Activated T-helper 2 cell treated with anti-CD3 and anti-CD28 coated beads, Interferon-gamma antibody, Interleukin-2, Interleukin-4, amounts not matched to agents 10 μg/mL and 5 μg/mL and 100 μg/mL, durations not matched to agents 14 hours and 24 hours and 36 hours (primary cell): ENCODE results near the gene AFP. TPM values are rescaled to one million over a fixed set of nuclear protein-coding genes. Genes with fewer than 3 reads are reported as not detected.

Experiments
- DNase-seq: peaks from one replicate; pipeline ENCODE4 v3.0.0; 2021; ENCODE audit warnings: low spot score
- H3K27ac Mint-ChIP-seq: one replicate; pipeline ENCODE4 v1.8.0; 2021; ENCODE audit warnings: mixed read lengths
- H3K27me3 Mint-ChIP-seq: one replicate; pipeline ENCODE4 v1.8.0; 2021; ENCODE audit warnings: low read depth, mixed read lengths
- H3K36me3 Mint-ChIP-seq: one replicate; pipeline ENCODE4 v1.8.0; 2021; ENCODE audit warnings: low read depth, mixed read lengths
- H3K4me1 Mint-ChIP-seq: one replicate; pipeline ENCODE4 v1.8.0; 2021; ENCODE audit warnings: low read depth, mixed read lengths
- H3K4me3 Mint-ChIP-seq: one replicate; pipeline ENCODE4 v1.8.0; 2021; ENCODE audit warnings: low read depth, mild to moderate bottlenecking, moderate library complexity, mixed read lengths
- H3K9me3 Mint-ChIP-seq: one replicate; pipeline ENCODE4 v1.8.0; 2021; ENCODE audit warnings: mixed read lengths
- intact Hi-C: fragments of 100-400 bp; cut with micrococcal nuclease; formaldehyde crosslinking; loops from one replicate; pipeline ENCODE4 v1.15.1; 2023
- total RNA-seq: library from RNA; stranded (reverse); gene quantifications from 2 replicates; pipeline ENCODE4 v1.2.3, GENCODE V29; 2022

Gene AFP
- total RNA-seq, 1 donor from 2014 or later: not detected

GRCh38 chr4:73434311-73434710 is 1.7 kb upstream of the AFP start:
- Mint-ChIP-seq H3K27me3 (peaks cover 2% of the 10 kb centered on the region), H3K4me1 (no peaks in the 10 kb centered on the region), H3K9me3 (no peaks in the 10 kb centered on the region), H3K36me3 (no peaks in the 10 kb centered on the region), H3K4me3 (no peak overlapping the region), H3K27ac (no peak overlapping the region)
- intact Hi-C loops: no loop called here
- no peak for DNase-seq

GRCh38 chr4:73436674-73437557 is 895 bp downstream of the AFP start:
- Mint-ChIP-seq H3K27me3 (peaks cover 2% of the 10 kb centered on the region), H3K36me3 (no peaks in the 10 kb centered on the region), H3K9me3 (no peaks in the 10 kb centered on the region), H3K27ac (no peak overlapping the region), H3K4me1 (no peaks in the 10 kb centered on the region), H3K4me3 (no peak overlapping the region)
- no peak for DNase-seq
- intact Hi-C loops: no loop called here

DNA sequence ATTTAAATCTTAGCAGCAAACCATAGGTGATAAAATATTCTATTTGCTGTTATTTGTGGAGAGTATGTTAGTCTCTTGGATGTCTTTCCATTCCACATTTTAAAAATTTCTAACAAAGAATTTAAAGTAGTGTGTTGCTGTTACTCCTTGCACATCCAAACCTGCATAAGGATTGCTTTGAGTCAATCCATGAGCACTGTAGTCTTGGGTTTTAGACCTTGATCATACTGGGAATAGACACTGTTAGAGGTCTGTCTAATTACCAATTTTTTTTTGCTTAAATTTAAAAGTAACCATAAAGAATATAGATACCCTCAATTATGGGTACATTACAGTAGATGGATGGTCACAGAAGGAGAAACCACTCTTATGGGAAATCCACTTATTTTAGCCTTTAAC is 1.5 kb downstream of the AFP start:
- Mint-ChIP-seq H3K9me3 (no peaks in the 10 kb centered on the region), H3K4me1 (no peaks in the 10 kb centered on the region), H3K27ac (no peak overlapping the region), H3K4me3 (no peak overlapping the region), H3K36me3 (no peaks in the 10 kb centered on the region), H3K27me3 (peaks cover 6% of the 10 kb centered on the region)
- no peak for DNase-seq
- intact Hi-C loops: no loop called here

DNA sequence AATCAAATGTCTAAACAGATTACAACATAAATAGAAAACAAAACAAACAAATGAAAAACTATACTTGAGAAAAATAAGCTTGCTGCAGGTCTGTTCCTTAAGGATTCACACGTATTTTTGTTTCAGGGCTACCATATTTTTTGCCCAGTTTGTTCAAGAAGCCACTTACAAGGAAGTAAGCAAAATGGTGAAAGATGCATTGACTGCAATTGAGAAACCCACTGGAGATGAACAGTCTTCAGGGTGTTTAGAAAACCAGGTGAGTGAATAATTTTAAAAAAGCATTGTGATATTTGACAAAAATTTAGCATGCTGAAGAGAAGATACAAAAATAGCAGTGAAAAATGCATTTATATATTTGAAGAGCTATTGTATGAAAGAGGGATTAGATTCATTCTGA is 2.0 kb downstream of the AFP start:
- Mint-ChIP-seq H3K27me3 (peaks cover 7% of the 10 kb centered on the region), H3K27ac (no peak overlapping the region), H3K36me3 (no peaks in the 10 kb centered on the region), H3K9me3 (no peaks in the 10 kb centered on the region), H3K4me3 (no peak overlapping the region), H3K4me1 (no peaks in the 10 kb centered on the region)
- intact Hi-C loops: no loop called here
- no peak for DNase-seq

DNA sequence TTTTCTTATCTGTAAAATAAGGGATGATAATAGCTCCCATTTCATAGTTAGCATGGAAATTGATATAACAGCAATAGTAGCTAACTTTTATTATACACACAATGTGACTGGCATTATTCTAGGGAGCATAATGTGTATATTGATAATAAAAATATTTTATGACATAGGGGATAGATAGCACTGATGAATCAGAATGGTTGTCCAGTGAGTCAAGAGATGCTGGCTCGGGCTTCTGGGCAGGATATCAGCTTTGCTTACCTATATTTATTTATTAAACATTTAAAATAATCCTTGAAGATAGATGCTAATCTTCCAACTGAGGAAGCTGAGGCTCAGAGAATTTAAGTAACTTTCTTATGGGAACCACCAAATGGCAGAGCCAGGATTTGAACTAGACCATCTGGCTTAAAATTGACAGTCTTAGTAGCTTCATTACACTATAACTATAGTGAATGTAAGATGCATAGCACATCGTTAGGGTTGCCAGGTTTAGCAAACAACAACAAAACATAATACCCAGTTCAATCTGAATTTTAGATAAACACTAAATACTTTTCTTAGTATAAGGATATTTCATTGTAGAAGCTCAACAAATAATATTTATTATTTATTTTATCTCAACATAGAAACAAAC is 2.7 kb downstream of the AFP start:
- Mint-ChIP-seq H3K9me3 (no peaks in the 10 kb centered on the region), H3K4me3 (no peak overlapping the region), H3K27ac (no peak overlapping the region), H3K27me3 (peaks cover 7% of the 10 kb centered on the region), H3K4me1 (no peaks in the 10 kb centered on the region), H3K36me3 (no peaks in the 10 kb centered on the region)
- intact Hi-C loops: no loop called here
- no peak for DNase-seq

DNA sequence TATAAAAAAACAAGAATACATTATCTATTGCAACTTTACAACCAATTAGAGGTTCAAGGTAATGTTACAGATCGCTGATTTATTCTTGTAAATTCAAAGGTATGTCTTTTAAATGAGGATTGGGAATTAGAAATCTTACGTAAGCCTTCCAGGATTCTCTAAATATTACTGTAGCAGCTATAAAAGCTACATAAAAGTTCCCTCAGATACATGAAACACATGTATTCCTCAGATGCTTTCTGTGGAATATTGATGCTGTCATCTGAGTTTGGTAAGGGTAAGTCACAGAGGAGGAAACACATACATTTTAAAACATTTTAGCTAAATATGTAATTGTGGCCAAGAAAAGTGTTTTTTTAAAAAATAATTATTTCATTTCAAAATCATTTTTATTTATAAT is 3.4 kb downstream of the AFP start:
- Mint-ChIP-seq H3K36me3 (no peaks in the 10 kb centered on the region), H3K4me3 (no peak overlapping the region), H3K27ac (no peak overlapping the region), H3K4me1 (no peaks in the 10 kb centered on the region), H3K27me3 (peaks cover 7% of the 10 kb centered on the region), H3K9me3 (no peaks in the 10 kb centered on the region)
- intact Hi-C loops: no loop called here
- DNase-seq: no peak

GRCh38 chr4:73439991-73440390 is 4.0 kb downstream of the AFP start:
- Mint-ChIP-seq H3K4me1 (no peaks in the 10 kb centered on the region), H3K36me3 (no peaks in the 10 kb centered on the region), H3K27me3 (peaks cover 7% of the 10 kb centered on the region), H3K27ac (no peak overlapping the region), H3K9me3 (no peaks in the 10 kb centered on the region), H3K4me3 (no peak overlapping the region)
- DNase-seq: no peak
- intact Hi-C loops: no loop called here

GRCh38 chr4:73440653-73441052 is 4.6 kb downstream of the AFP start:
- intact Hi-C loops: no loop called here
- peaks cover 7% of the 10 kb centered on the region for H3K27me3 Mint-ChIP-seq

GRCh38 chr4:73442275-73442674 is 6.3 kb downstream of the AFP start:
- no peak for DNase-seq
- intact Hi-C loops: no loop called here
- no peaks in the 10 kb centered on the region for H3K4me1 Mint-ChIP-seq
- no peaks in the 10 kb centered on the region for H3K9me3 Mint-ChIP-seq
- no peak overlapping the region for H3K27ac Mint-ChIP-seq
- H3K27me3 Mint-ChIP-seq: peaks cover 7% of the 10 kb centered on the region
- H3K36me3 Mint-ChIP-seq: no peaks in the 10 kb centered on the region
- H3K4me3 Mint-ChIP-seq: no peak overlapping the region

More at GRCh38 chr4:73440653-73441052, 4.6 kb downstream of the AFP start:
- Mint-ChIP-seq H3K4me3 (no peak overlapping the region), H3K27ac (no peak overlapping the region), H3K9me3 (no peaks in the 10 kb centered on the region), H3K4me1 (no peaks in the 10 kb centered on the region), H3K36me3 (no peaks in the 10 kb centered on the region)
- DNase-seq: no peak

GRCh38 chr4:73443224-73443623 is 7.2 kb downstream of the AFP start:
- intact Hi-C loops: no loop called here
- no peak for DNase-seq
- H3K27me3 Mint-ChIP-seq: peaks cover 4% of the 10 kb centered on the region
- H3K4me1 Mint-ChIP-seq: no peaks in the 10 kb centered on the region
- no peak overlapping the region for H3K4me3 Mint-ChIP-seq
- no peak overlapping the region for H3K27ac Mint-ChIP-seq
- no peaks in the 10 kb centered on the region for H3K36me3 Mint-ChIP-seq
- H3K9me3 Mint-ChIP-seq: no peaks in the 10 kb centered on the region

DNA sequence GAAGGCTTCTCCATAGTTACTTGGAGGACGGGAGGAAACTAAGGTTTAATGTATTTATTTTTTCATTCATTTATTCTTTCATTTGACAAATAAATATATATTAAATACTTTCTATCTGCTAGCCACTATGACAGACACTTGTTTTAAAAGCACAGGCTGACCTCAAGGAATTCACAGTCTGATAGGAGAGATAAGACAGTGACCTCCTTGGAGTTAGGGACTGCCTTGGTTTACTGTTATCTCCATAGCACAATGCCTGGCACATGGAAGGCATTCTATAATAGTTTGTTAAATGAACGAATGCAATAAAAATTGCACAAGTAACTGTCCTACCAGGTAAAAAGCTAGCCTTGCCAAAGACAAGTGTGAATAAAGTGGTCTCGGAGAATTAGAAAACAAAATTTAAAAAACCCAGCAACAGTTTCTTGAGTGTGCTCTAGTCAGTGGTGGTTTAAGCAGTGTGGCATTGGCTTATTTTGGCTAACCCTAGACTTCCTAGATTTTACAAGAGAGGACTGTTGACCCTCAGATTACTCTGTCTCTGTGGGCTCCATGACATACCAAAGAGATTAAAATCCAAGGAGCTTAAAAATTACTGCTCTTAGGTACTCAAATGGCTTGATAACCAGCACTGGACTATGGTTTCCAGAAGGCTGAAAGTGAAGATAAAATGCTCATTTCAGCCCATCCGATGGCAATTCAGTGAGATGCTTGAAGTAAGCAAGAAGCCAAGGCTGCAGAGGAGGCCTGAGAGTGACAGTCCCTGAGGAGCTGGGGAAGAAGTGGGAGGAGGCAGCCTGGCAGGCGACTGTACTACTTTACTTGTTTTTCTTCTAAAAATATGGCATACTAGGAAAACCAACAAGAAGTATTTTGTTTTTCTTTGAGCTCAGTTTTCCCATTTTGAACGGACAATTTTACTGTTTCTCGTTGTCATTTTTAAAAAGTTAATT is 9.6 kb downstream of the AFP start:
- no peaks in the 10 kb centered on the region for H3K9me3 Mint-ChIP-seq
- DNase-seq: no peak
- no peaks in the 10 kb centered on the region for H3K4me1 Mint-ChIP-seq
- H3K27ac Mint-ChIP-seq: no peak overlapping the region
- peaks cover 4% of the 10 kb centered on the region for H3K27me3 Mint-ChIP-seq
- no peak overlapping the region for H3K4me3 Mint-ChIP-seq
- no peaks in the 10 kb centered on the region for H3K36me3 Mint-ChIP-seq
- intact Hi-C loops: loop anchor here (1.0 to 5.0 kb wide), 2 partner anchors 104 to 188 kb away; partner anchors contain the start of gene ANKRD17

GRCh38 chr4:73446336-73446938 is 10.4 kb downstream of the AFP start:
- peaks cover 4% of the 10 kb centered on the region for H3K27me3 Mint-ChIP-seq
- no peak overlapping the region for H3K27ac Mint-ChIP-seq
- H3K4me1 Mint-ChIP-seq: no peaks in the 10 kb centered on the region
- no peaks in the 10 kb centered on the region for H3K9me3 Mint-ChIP-seq
- intact Hi-C loops: loop anchor here (1.0 to 5.0 kb wide), 2 partner anchors 105 to 189 kb away; partner anchors contain the start of gene ANKRD17
- H3K4me3 Mint-ChIP-seq: no peak overlapping the region
- no peaks in the 10 kb centered on the region for H3K36me3 Mint-ChIP-seq
- no peak for DNase-seq
